Transverse colon (tissue), 4 donors: ENCODE measurements around the gene PGLYRP2.

Source experiments
- EP300 ChIP-seq: sonication (generic); formaldehyde crosslinking; IDR thresholded peaks from one replicate; pipeline ENCODE4 v1.6.1; 2017; ENCODE audit warnings: antibody characterized with exemption, low read depth
- POLR2A ChIP-seq: fragments of 450-650 bp; IDR thresholded peaks from one replicate; pipeline ENCODE4 v1.6.1; 2016; ENCODE audit warnings: antibody characterized with exemption, mild to moderate bottlenecking, moderate library complexity
- POLR2AphosphoS5 ChIP-seq, 3 donors: sonication (generic); formaldehyde crosslinking; IDR thresholded peaks; one replicate each; pipeline ENCODE4 v1.6.1; 2016; ENCODE audit warnings: antibody characterized with exemption in 3 of 3
- TF ChIP-seq, protein P1 (sequence below), 5 experiments: fragments of 200-600 bp in 3 of 5; fragments of 450-650 bp in 2 of 5; sonication (generic) in 3 of 5; IDR thresholded peaks; 1 replicate in 2 of 5; 2 replicates in 3 of 5; pipeline ENCODE4 v1.5.1; 2016 to 2017; ENCODE audit warnings: antibody characterized with exemption in 5 of 5, inconsistent platforms in 3 of 5, mild to moderate bottlenecking in 2 of 5, moderate library complexity in 1 of 5

DNA sequence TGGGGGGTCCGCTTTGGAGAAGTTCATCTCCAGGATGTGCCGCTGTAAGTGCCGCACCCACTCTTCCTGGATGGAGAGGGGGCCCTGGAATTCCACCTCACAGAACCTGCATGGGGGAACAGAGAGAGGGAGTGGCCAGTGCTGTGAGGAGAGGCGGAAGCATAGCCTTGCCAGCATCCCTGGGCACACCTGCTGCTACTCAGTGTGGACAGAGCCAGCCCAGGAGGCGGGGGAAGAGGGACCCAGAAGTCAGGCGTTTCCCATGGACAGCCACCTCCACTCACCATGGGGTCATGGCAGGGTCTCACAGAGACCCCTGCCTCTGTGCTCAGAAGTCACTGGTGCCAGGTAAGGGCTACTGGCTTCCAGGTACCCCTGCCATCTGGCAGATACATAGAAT lies 56.2 kb downstream of the PGLYRP2 start:
- TF ChIP-seq, protein P1, sequence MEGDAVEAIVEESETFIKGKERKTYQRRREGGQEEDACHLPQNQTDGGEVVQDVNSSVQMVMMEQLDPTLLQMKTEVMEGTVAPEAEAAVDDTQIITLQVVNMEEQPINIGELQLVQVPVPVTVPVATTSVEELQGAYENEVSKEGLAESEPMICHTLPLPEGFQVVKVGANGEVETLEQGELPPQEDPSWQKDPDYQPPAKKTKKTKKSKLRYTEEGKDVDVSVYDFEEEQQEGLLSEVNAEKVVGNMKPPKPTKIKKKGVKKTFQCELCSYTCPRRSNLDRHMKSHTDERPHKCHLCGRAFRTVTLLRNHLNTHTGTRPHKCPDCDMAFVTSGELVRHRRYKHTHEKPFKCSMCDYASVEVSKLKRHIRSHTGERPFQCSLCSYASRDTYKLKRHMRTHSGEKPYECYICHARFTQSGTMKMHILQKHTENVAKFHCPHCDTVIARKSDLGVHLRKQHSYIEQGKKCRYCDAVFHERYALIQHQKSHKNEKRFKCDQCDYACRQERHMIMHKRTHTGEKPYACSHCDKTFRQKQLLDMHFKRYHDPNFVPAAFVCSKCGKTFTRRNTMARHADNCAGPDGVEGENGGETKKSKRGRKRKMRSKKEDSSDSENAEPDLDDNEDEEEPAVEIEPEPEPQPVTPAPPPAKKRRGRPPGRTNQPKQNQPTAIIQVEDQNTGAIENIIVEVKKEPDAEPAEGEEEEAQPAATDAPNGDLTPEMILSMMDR (IDR thresholded peaks at IDR 0.05): no peak
- no peak for TF ChIP-seq POLR2AphosphoS5 (IDR thresholded peaks at IDR 0.05)
- TF ChIP-seq POLR2A: no peak
- no peak for TF ChIP-seq EP300
